Naive B cell (primary cell): ENCODE data around the gene ZCCHC7. TPM values are rescaled to one million over a fixed set of nuclear protein-coding genes. Genes with fewer than 3 reads are reported as not detected.

Source experiments
- ATAC-seq, 2 donors: fragments of 150-1000 bp; cut with Tn5 transposase; 2 replicates each; pipeline ENCODE4 v1.10.0; 2021; ENCODE audit warnings: low read depth in 2 of 2, mild to moderate bottlenecking in 2 of 2, moderate library complexity in 2 of 2
- DNase-seq: peaks from one replicate; pipeline ENCODE4 v3.0.0; 2022
- H3K27ac Mint-ChIP-seq, 6 donors: one replicate each; pipeline ENCODE4 v1.8.0; 2020 to 2022; ENCODE audit warnings: mild to moderate bottlenecking in 6 of 6, mixed read lengths in 6 of 6, moderate library complexity in 5 of 6, inconsistent platforms in 2 of 6
- H3K27me3 Mint-ChIP-seq, 3 donors: one replicate each; pipeline ENCODE4 v1.8.0; 2021 to 2022; ENCODE audit warnings: mixed read lengths in 3 of 3, mild to moderate bottlenecking in 1 of 3
- H3K36me3 Mint-ChIP-seq, 2 donors: one replicate each; pipeline ENCODE4 v1.8.0; 2020 to 2022; ENCODE audit warnings: mixed read lengths in 2 of 2, inconsistent platforms in 1 of 2, mild to moderate bottlenecking in 1 of 2
- H3K4me1 Mint-ChIP-seq, 3 donors: one replicate each; pipeline ENCODE4 v1.8.0; 2020 to 2022; ENCODE audit warnings: mixed read lengths in 3 of 3, inconsistent platforms in 1 of 3, mild to moderate bottlenecking in 1 of 3, moderate library complexity in 1 of 3
- H3K4me3 Mint-ChIP-seq, 8 donors: one replicate each; pipeline ENCODE4 v1.8.0; 2020 to 2022; ENCODE audit warnings: mild to moderate bottlenecking in 8 of 8, mixed read lengths in 8 of 8, moderate library complexity in 8 of 8, inconsistent platforms in 2 of 8
- H3K9me3 Mint-ChIP-seq, 7 donors: one replicate each; pipeline ENCODE4 v1.8.0; 2020 to 2022; ENCODE audit warnings: mixed read lengths in 7 of 7, mild to moderate bottlenecking in 5 of 7, inconsistent platforms in 2 of 7, moderate library complexity in 1 of 7
- polyA plus RNA-seq, 6 donors: library from polyadenylated mRNA; unstranded; fragments of 300-500 nt; fragmentation: Illumina TruSeq; gene quantifications; one replicate each; pipeline ENCODE4 v1.2.3, GENCODE V29; 2021; ENCODE audit warnings: low read depth in 6 of 6

The ZCCHC7 gene
- polyA plus RNA-seq, 6 donors from 2014 or later: 156 to 214 (median 187) TPM

DNA sequence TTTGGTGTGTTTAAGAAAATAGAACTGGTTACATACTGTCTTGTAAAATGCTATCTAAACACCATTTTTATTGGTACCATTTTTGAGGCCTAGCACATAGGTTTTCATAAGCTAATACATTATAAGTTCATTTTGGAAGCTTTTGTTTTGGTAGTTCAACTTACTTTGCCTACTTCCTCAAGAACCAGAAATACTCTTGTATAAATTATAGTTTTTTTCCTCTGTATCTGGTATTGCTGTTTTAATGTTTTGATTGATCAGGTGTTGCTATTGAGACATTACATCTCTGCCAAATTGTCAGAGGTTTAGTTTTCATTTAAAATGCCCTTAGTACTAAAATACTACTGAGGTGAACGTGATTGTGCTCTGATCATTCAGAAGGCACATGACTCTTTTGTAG, 211.5 kb downstream of the ZCCHC7 start:
- no peak for DNase-seq

DNA sequence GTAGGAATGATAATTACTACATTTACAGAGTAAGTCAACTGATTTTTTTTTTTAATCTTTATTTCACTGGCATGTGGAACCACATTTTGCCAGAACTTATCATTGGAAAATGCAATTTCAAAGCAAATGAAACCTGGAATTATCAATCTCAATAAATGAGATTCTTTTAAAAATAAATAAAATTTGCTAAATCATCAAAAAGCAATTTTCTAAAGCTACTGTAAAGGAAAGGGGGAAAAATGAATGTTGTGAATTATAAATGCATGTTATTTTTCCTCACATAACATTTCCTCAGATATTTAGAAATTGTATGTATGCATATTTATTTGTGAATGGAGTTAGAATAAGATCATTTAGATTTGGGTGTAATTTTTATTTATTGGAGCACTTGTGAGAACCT, 212.2 kb downstream of the ZCCHC7 start:
- Mint-ChIP-seq H3K4me3 (no peak overlapping the region), H3K27me3 (no peaks in the 10 kb centered on the region), H3K4me1 (peaks cover 32 to 49% (median 35%) of the 10 kb centered on the region in 3 donors), H3K36me3 (no peaks in the 10 kb centered on the region), H3K27ac (peak overlapping the region in 2 of 6 donors; percentile 11 to 38), H3K9me3 (no peaks in the 10 kb centered on the region)
- no peak for DNase-seq
- ATAC-seq: no peak

More for the DNA sequence above, 211.5 kb downstream of the ZCCHC7 start:
- no peak for ATAC-seq
- no peaks in the 10 kb centered on the region for H3K27me3 Mint-ChIP-seq
- H3K27ac Mint-ChIP-seq: peak overlapping the region; percentile 16 to 88 (median 83)
- peak overlapping the region in 3 of 8 donors; percentile 13 to 42 (median 28) for H3K4me3 Mint-ChIP-seq
- peaks cover 34 to 51% (median 35%) of the 10 kb centered on the region in 3 donors for H3K4me1 Mint-ChIP-seq
- H3K36me3 Mint-ChIP-seq: no peaks in the 10 kb centered on the region
- H3K9me3 Mint-ChIP-seq: no peaks in the 10 kb centered on the region

DNA sequence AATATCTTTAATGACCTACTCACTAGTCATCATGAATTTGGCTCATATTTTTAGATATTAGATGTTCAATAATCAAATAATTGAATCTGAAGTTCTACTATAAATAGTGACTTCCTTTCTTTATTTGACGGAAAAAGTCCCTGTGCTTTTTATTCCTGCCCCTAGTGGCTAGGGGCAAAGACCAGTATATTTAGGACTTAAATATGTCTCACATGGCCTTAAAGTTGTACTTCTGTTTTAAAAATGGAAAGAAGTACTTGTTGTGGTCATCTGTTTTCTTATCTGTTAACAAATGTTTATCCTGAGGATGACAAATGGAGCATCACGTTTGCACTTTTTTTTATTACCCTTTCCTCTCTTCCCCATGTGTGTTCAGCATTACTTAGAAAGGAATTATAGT, 212.9 kb downstream of the ZCCHC7 start:
- Mint-ChIP-seq H3K9me3 (no peaks in the 10 kb centered on the region), H3K4me3 (peak overlapping the region in 2 of 8 donors; percentile 60 to 63), H3K4me1 (peaks cover 36 to 51% (median 38%) of the 10 kb centered on the region in 3 donors)

DNA sequence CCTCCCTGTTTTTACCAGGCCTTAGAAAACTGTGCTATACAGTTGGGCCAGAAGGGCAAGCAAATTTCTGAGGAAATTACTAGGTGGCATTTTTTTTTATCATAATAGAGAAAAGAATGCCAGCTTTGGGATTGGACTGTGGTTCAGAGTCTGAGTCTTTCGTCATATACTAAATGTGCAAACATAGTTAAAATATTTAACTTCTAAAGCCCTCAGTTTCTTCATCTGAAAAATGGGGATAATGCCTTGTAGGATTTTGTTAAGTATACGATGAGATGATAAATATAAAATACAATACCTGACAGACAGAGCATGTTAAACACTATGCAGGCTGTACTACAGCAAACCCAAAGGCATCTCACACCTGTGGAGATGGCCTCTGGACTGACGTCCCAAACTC, 214.9 kb downstream of the ZCCHC7 start:
- ATAC-seq (no peak), DNase-seq (no peak)
- no peak overlapping the region for H3K4me3 Mint-ChIP-seq
- H3K4me1 Mint-ChIP-seq: peaks cover 42 to 66% (median 48%) of the 10 kb centered on the region in 3 donors
- H3K27ac Mint-ChIP-seq: peak overlapping the region in 4 of 6 donors; percentile 57 to 90 (median 73)
- H3K9me3 Mint-ChIP-seq: no peaks in the 10 kb centered on the region
- no peaks in the 10 kb centered on the region for H3K36me3 Mint-ChIP-seq
- H3K27me3 Mint-ChIP-seq: no peaks in the 10 kb centered on the region

More for the DNA sequence above, 212.9 kb downstream of the ZCCHC7 start:
- ATAC-seq: peak in 1 of 2 donors; percentile 30
- Mint-ChIP-seq H3K27me3 (no peaks in the 10 kb centered on the region), H3K27ac (peak overlapping the region in 3 of 6 donors; percentile 33 to 79 (median 51)), H3K36me3 (no peaks in the 10 kb centered on the region)
- DNase-seq: no peak

DNA sequence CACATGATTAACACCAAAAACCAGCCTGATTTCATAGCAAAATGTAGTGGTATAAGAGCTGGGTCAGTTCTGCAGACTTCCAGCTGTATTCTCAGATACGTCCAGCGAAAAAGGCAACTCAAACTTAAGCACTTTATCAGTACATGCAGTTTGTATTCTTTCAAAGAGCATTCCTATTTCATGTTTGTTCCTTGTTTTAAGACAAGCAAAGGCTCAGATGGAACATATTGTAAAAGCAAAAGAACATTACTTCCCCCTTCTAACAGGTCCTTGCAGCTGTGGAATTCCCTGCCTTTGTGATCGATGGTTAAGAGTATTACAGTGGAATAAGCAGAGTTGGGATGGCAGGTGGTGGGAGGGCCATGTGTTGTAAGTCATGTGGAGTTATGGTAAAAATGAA, 215.8 kb downstream of the ZCCHC7 start:
- H3K4me1 Mint-ChIP-seq: peaks cover 39 to 67% (median 41%) of the 10 kb centered on the region in 3 donors
- no peaks in the 10 kb centered on the region for H3K36me3 Mint-ChIP-seq
- peak overlapping the region in 5 of 6 donors; percentile 64 to 96 (median 90) for H3K27ac Mint-ChIP-seq
- no peak for DNase-seq
- ATAC-seq: peak; percentile 14 to 27
- no peaks in the 10 kb centered on the region for H3K27me3 Mint-ChIP-seq
- H3K4me3 Mint-ChIP-seq: peak overlapping the region in 6 of 8 donors; percentile 0 to 78 (median 58)
- no peaks in the 10 kb centered on the region for H3K9me3 Mint-ChIP-seq

DNA sequence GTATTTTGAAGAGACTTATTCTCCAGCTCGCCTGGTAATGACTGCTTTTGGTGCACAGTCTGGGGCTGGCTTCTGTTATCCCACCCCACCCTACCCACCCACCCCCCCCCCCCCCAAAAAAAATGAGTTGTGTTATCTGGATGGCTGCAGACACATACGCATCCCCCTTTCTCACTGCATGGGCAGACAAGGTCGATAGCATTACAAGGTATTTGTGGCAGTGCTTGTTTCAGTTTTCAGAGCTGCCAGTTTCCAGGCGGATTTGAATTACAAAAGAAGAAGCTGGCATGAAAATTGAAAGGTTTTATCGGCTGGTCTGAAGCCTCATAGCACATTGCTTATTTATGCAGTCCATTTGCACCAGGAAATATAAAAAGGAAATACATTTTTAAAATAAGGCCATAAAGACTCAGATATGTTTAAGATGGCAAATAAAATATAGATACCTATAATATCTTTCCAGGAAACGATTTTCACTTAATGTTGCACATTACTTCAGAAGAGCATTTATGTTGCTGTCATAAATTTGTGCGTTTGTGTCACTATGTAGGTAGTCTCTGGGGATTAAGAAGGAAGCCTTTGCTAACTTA, 217.0 kb downstream of the ZCCHC7 start:
- ATAC-seq (peak; percentile 59 to 64), DNase-seq (peak; percentile 31)
- Mint-ChIP-seq H3K4me1 (peaks cover 34 to 57% (median 35%) of the 10 kb centered on the region in 3 donors), H3K36me3 (no peaks in the 10 kb centered on the region), H3K9me3 (no peaks in the 10 kb centered on the region), H3K4me3 (peak overlapping the region; percentile 36 to 83 (median 68)), H3K27me3 (no peaks in the 10 kb centered on the region), H3K27ac (peak overlapping the region; percentile 82 to 94 (median 87))

DNA sequence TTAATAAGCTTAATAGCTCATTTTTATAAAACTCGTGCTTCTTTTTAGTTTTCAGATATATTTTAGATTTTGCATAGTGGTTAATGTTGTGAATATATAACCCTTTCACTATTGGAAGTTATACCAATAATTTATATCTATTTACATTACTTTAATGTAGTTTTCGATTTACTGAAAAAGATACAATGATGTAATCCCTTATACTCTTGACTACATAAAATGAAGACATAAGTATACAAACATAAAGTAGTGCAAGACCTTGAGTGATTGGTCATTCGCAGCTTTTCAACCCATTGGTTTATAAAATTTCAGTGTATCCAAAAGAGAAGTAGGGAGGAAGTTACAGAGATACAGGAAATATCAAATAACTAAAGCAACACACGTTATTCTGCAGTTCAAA, 217.8 kb downstream of the ZCCHC7 start:
- DNase-seq (no peak), ATAC-seq (no peak)
- H3K27ac Mint-ChIP-seq: peak overlapping the region; percentile 79 to 94 (median 87)
- peak overlapping the region; percentile 0 to 83 (median 56) for H3K4me3 Mint-ChIP-seq
- no peaks in the 10 kb centered on the region for H3K36me3 Mint-ChIP-seq
- H3K27me3 Mint-ChIP-seq: no peaks in the 10 kb centered on the region
- no peaks in the 10 kb centered on the region for H3K9me3 Mint-ChIP-seq
- H3K4me1 Mint-ChIP-seq: peaks cover 34 to 57% (median 35%) of the 10 kb centered on the region in 3 donors

DNA sequence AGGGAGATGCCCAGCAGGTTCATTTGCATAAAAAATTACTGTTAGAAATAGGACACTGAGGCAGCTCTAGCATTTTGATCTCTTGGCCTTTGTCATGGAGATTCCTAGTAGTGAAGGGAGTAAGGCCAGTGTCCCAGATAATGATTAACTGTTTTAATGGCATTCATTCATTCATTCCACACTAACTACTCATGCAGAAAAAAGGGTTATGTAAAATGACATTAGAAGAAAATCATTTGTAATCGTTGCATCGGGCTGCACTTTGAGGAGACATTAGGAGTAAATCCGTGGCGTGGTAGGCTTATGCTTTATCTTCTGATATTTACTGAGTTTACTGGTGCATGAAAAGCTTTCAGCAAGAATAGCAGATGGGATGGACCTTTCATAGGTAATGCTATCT, 219.5 kb downstream of the ZCCHC7 start:
- Mint-ChIP-seq H3K27ac (peak overlapping the region in 4 of 6 donors; percentile 39 to 87 (median 74)), H3K27me3 (no peaks in the 10 kb centered on the region), H3K4me1 (peaks cover 40 to 54% (median 42%) of the 10 kb centered on the region in 3 donors), H3K36me3 (peaks cover 0 to 9% of the 10 kb centered on the region in 2 donors), H3K9me3 (no peaks in the 10 kb centered on the region), H3K4me3 (no peak overlapping the region)
- no peak for ATAC-seq
- DNase-seq: no peak

DNA sequence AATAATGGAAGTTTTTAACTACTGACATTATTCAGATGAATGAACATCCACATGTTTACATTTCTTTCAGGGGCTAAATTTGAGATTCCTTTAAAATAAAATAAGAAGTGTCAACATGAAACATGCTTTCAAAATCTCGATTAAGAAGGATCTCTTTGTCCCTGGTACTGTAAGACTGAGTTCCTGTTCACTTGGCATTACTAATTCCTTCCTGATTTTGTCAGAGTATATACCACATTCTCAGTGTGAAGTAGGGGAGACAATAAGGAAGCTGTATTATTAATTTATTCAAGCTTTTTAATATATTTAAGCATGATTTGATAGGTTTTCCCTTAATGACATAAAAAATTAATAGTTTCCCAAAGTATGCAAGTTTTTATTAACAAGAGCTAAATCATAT, 220.6 kb downstream of the ZCCHC7 start:
- H3K4me1 Mint-ChIP-seq: peaks cover 39 to 47% (median 44%) of the 10 kb centered on the region in 3 donors
- H3K27ac Mint-ChIP-seq: peak overlapping the region in 2 of 6 donors; percentile 77 to 78
- H3K4me3 Mint-ChIP-seq: no peak overlapping the region

DNA sequence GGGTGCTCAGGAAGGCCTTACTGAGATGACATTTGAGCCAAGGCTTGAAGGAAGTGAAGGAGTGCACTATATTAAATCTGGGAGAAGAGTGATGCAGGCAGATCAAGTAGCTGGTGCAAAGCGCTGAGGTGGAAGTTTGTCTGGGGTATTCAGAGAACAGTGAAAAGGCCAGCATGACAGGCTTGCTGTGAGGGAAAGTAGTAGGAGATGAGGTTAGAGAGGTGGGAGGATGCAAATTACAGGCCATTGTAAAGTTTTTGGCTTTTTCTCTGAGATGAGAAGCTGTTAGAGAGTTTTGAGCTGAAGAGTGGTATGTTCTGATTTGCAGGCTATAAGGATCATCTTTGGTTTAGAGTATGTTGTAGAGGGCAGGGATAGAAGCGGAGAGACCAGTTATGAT, 221.3 kb downstream of the ZCCHC7 start:
- Mint-ChIP-seq H3K36me3 (peaks cover 0 to 12% of the 10 kb centered on the region in 2 donors), H3K4me3 (no peak overlapping the region), H3K27me3 (no peaks in the 10 kb centered on the region), H3K27ac (no peak overlapping the region), H3K4me1 (peaks cover 32 to 40% (median 37%) of the 10 kb centered on the region in 3 donors), H3K9me3 (no peaks in the 10 kb centered on the region)
- DNase-seq (no peak), ATAC-seq (no peak)

More for the DNA sequence above, 220.6 kb downstream of the ZCCHC7 start:
- Mint-ChIP-seq H3K9me3 (no peaks in the 10 kb centered on the region), H3K36me3 (peaks cover 0 to 12% of the 10 kb centered on the region in 2 donors), H3K27me3 (no peaks in the 10 kb centered on the region)
- ATAC-seq (peak in 1 of 2 donors; percentile 31), DNase-seq (no peak)

DNA sequence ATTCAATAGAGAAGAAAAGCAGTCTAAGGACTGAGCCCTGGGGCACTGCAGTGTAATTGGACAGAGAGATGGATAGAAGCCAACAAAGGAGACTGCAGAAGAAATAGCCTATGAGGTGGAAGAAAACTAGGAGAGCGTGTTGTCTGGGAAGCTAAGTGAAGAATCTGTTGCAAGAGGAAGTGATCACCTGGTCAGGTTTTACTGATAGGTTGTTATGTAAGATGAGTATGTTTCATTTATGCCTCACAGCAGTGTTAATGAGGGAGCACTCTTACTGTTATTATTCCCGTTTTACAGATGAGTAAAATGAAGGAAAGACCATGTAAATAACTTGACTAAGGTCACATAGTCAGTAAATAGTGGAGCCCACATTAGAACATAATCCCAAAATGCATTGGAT, 222.1 kb downstream of the ZCCHC7 start:
- H3K36me3 Mint-ChIP-seq: peaks cover 0 to 12% of the 10 kb centered on the region in 2 donors
- H3K9me3 Mint-ChIP-seq: no peaks in the 10 kb centered on the region
- H3K4me3 Mint-ChIP-seq: no peak overlapping the region
- H3K27ac Mint-ChIP-seq: no peak overlapping the region
- ATAC-seq: peak; percentile 21 to 51
- DNase-seq: no peak
- no peaks in the 10 kb centered on the region for H3K27me3 Mint-ChIP-seq
- H3K4me1 Mint-ChIP-seq: peaks cover 24 to 36% (median 36%) of the 10 kb centered on the region in 3 donors

DNA sequence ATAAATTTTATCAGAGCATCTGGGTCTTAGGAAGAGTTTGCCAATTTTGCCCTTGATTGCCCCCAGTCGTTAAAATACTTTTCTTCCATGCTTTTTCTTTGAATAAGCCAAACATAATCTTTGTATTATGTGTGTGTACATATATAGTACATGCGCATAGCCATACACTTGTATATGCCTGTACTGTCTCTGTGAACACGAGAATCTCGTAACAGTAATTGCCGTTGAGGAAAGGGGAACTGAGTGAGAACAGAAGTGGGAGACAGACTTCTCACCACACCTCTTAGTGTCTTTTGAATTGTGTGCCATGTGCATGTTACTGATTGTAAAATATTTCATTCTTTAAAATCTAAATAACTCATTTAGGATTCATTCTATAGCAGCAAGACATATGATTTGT, 222.5 kb downstream of the ZCCHC7 start:
- H3K4me3 Mint-ChIP-seq: no peak overlapping the region
- H3K27ac Mint-ChIP-seq: no peak overlapping the region
- peaks cover 24 to 37% (median 35%) of the 10 kb centered on the region in 3 donors for H3K4me1 Mint-ChIP-seq
- H3K9me3 Mint-ChIP-seq: no peaks in the 10 kb centered on the region
- DNase-seq: no peak
- no peaks in the 10 kb centered on the region for H3K27me3 Mint-ChIP-seq
- peak; percentile 40 to 66 for ATAC-seq
- H3K36me3 Mint-ChIP-seq: peaks cover 2 to 12% of the 10 kb centered on the region in 2 donors

DNA sequence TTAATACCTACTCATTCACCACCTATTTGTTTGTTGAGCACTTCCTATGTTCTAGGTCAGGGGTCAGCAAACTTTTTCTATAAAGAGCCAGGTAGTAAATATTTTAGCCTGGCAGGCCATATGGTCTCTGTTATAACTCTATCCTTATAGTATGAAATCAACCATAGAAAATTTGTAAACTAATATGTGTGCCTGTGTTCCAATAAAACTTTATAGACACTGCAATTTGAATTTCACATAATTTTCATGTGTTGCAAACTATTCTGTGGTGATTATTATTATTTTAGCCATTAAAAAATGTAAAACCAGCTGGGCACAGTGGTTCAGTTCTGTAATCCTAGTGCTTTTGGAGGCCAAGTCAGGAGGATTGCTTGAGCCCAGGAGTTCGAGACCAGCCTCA, 223.3 kb downstream of the ZCCHC7 start:
- peaks cover 8 to 20% of the 10 kb centered on the region in 2 donors for H3K36me3 Mint-ChIP-seq
- ATAC-seq (no peak), DNase-seq (no peak)
- peak overlapping the region in 3 of 6 donors; percentile 9 to 76 (median 34) for H3K27ac Mint-ChIP-seq
- H3K9me3 Mint-ChIP-seq: no peaks in the 10 kb centered on the region
- H3K4me3 Mint-ChIP-seq: no peak overlapping the region
- no peaks in the 10 kb centered on the region for H3K27me3 Mint-ChIP-seq
- peaks cover 24 to 36% (median 35%) of the 10 kb centered on the region in 3 donors for H3K4me1 Mint-ChIP-seq

DNA sequence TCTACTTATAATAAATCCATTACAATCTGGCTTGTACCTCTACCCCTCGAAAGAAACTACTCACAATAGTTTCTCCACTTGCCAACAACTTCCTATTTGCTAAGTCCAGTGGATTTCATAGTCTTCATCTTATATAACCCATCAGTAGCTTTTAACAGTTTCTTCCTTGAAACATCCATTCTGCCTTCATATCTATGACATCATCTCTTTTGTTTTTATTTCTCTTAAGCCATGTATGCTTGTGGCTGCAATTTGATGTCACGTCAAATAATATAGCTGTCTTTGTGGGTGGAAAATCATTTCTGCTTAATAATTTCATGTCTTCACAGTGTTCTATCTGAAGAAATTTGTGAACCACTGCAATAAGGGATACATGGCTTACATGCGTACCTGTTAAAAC, 224.7 kb downstream of the ZCCHC7 start:
- H3K4me3 Mint-ChIP-seq: no peak overlapping the region
- peaks cover 10 to 25% of the 10 kb centered on the region in 2 donors for H3K36me3 Mint-ChIP-seq
- H3K9me3 Mint-ChIP-seq: no peaks in the 10 kb centered on the region
- ATAC-seq (no peak), DNase-seq (no peak)
- no peaks in the 10 kb centered on the region for H3K27me3 Mint-ChIP-seq
- peaks cover 22 to 33% (median 27%) of the 10 kb centered on the region in 3 donors for H3K4me1 Mint-ChIP-seq
- H3K27ac Mint-ChIP-seq: peak overlapping the region in 3 of 6 donors; percentile 8 to 71 (median 36)
